SK-N-SH (cell line): ENCODE data around the gene ARHGAP42.

ENCODE experiments used
- EP300 ChIP-seq, 2 experiments: IDR thresholded peaks; 2 replicates each; pipeline versions ENCODE4 v1.4.0 to v1.6.1; 2012; ENCODE audit warnings: borderline replicate concordance in 1 of 2, low read depth in 1 of 2, low read length in 1 of 2
- FOSL2 ChIP-seq: IDR thresholded peaks from 2 replicates; pipeline ENCODE4 v1.4.0; 2012; ENCODE audit warnings: low read depth, mild to moderate bottlenecking, moderate library complexity, borderline replicate concordance
- SMC3 ChIP-seq: IDR thresholded peaks from 2 replicates; pipeline ENCODE4 v1.6.1; 2012; ENCODE audit warnings: low read depth, low read length, improper control_type of control experiment
- TAF1 ChIP-seq: IDR thresholded peaks from 2 replicates; pipeline ENCODE4 v1.6.1; 2012; ENCODE audit warnings: low read depth, mild to moderate bottlenecking, low read length, moderate library complexity, borderline replicate concordance
- TF ChIP-seq, protein P1 (sequence below): fragments of 150-350 bp; IDR thresholded peaks from 2 replicates; pipeline ENCODE4 v1.6.1; 2016; ENCODE audit warnings: mild to moderate bottlenecking, low read depth, low read length
- TF ChIP-seq, protein P2 (sequence below): fragments of 200-600 bp; sonication (generic); IDR thresholded peaks from 2 replicates; pipeline ENCODE4 v1.6.1; 2017; ENCODE audit warnings: antibody characterized with exemption, mild to moderate bottlenecking, moderate library complexity

DNA sequence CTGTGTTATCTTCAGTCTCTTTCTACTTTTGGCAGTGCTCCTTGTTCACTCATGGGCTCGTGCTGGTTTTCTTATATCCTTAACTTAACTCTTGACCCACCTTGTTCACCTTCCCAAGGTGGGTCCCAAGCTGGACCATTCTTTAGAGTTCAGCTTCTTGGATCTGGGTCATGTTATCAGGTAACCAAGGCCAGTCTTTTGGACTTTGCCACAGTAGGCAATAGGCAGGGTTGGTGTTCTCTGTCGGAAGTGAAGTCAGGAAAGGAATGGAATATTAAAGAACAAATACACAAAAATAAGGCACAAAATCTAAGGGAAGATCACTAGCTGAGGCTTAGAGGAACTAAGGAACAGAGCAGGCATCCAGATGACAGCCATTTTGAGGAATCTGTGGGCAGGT, 202.7 kb downstream of the ARHGAP42 start:
- TF ChIP-seq, protein P1, sequence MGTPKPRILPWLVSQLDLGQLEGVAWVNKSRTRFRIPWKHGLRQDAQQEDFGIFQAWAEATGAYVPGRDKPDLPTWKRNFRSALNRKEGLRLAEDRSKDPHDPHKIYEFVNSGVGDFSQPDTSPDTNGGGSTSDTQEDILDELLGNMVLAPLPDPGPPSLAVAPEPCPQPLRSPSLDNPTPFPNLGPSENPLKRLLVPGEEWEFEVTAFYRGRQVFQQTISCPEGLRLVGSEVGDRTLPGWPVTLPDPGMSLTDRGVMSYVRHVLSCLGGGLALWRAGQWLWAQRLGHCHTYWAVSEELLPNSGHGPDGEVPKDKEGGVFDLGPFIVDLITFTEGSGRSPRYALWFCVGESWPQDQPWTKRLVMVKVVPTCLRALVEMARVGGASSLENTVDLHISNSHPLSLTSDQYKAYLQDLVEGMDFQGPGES = no peak
- no peak for TF ChIP-seq EP300 (IDR thresholded peaks at IDR 0.05; ENCODE audit: borderline replicate concordance in 1 of 2, low read depth in 1 of 2, low read length in 1 of 2)
- TF ChIP-seq, protein P2, sequence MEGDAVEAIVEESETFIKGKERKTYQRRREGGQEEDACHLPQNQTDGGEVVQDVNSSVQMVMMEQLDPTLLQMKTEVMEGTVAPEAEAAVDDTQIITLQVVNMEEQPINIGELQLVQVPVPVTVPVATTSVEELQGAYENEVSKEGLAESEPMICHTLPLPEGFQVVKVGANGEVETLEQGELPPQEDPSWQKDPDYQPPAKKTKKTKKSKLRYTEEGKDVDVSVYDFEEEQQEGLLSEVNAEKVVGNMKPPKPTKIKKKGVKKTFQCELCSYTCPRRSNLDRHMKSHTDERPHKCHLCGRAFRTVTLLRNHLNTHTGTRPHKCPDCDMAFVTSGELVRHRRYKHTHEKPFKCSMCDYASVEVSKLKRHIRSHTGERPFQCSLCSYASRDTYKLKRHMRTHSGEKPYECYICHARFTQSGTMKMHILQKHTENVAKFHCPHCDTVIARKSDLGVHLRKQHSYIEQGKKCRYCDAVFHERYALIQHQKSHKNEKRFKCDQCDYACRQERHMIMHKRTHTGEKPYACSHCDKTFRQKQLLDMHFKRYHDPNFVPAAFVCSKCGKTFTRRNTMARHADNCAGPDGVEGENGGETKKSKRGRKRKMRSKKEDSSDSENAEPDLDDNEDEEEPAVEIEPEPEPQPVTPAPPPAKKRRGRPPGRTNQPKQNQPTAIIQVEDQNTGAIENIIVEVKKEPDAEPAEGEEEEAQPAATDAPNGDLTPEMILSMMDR = no peak
- no peak for TF ChIP-seq FOSL2
- no peak for TF ChIP-seq TAF1
- TF ChIP-seq SMC3 = no peak
